NCI-H446 (cell line): ENCODE measurements around the gene ZNF282.
A peak's percentile ranks its signal among the peaks of the same experiment; 100 is the strongest.
"Not testable (repeated sequence)": the region's sequence is repeated elsewhere in the genome, so short reads cannot be mapped to it uniquely, and the experiment has no call there.

Source experiments
- DNase-seq, 2 experiments: peaks; one replicate each; lab custom pipeline; 2025; lab: John Stamatoyannopoulos, UW

The ZNF282 gene

GRCh38 chr7:149256568-149256967, 61.2 kb downstream of the ZNF282 start:
- no peak for DNase-seq

DNA sequence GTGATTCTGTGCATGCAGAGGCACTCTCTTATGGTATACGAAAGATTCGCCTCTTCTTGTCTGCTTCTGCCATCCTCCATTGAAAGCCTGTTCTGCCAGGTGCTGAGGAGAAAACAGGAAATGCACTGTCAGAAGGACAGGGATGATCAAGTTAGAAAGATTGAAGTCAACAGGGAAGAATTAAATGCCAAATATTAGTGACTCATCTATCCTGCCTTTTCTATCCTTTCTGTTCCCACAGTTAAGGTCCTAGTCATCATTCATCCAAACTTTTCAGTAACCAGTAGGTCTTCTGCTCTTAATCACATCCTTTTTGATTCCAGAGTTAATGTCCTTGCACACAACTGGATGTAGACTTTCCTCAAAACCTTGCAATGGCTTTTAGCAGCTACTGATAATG, 61.8 kb downstream of the ZNF282 start:
- no peak for DNase-seq

DNA sequence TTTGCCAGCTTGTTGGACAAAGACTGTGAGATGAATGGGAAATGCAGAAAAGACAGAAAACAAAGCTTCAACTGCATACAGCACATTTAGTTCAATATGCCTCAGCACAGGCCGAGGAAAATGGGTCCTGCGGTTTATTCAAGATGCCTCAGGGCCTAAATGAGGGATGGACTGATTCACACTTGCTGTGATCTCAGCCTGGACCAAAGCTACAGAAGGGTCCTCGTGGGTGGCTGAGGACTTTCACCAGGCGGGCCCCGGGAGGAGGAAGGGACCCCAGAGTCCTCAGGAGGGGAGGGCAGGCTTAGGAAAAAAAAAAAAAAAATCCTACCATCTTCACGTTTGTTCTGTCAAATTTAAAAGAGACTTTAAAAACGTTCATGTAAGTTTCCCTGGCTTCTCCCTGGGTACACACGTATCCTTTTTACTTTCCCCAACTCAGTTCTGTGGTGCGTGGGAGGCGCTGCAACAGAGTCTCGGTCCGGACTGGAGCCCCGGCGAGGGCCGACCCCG, 66.0 kb downstream of the ZNF282 start:
- no peak for DNase-seq

DNA sequence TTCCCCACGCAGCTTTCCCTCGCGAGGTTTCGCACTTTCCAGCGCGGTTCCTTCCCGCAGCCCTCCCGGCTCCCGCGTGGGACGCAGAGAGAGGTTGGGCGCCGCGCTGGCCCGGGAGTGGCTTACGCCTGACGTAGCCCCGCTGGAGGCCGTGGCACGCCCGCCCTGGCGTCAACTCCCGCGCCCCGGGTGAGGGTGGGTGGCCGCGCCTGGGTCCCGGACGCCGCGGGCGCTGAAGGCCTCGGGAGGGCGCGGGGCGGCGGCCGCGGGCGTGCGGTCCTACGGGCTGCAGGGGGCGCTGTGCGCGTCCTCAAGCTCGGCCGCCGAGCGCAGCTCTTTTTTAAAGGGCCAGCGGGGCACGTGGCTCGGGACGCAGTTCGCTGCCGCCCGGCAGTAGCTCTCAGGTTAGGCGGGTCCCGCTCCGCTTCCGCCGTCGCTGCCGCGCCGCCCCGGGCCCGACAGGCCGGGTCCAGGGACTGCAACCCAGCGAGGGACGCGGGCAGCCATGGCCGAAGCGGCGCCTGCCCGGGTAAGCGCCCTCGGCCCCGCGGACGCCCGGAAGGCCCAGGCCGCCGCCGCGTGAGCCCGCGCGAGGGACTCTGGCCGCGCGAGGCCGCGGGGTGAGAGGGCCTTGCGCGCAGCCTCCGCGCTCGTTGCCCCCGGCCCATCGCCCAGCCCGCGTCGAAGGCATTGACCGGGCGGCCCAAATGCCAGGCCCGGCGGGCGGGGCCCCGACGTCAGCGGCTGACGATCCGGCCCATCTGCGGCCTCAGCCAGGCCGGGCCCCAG, 66.7 kb downstream of the ZNF282 start, which contains the start of gene ZNF783:
ZNF783 (plus strand) TSS at position 368 of the 789 bp plus-strand sequence; CDS start at position 506, 138 bp downstream.
- peak; percentile 48 to 88 for DNase-seq

GRCh38 chr7:149266451-149266850, 71.1 kb downstream of the ZNF282 start:
- no peak for DNase-seq

DNA sequence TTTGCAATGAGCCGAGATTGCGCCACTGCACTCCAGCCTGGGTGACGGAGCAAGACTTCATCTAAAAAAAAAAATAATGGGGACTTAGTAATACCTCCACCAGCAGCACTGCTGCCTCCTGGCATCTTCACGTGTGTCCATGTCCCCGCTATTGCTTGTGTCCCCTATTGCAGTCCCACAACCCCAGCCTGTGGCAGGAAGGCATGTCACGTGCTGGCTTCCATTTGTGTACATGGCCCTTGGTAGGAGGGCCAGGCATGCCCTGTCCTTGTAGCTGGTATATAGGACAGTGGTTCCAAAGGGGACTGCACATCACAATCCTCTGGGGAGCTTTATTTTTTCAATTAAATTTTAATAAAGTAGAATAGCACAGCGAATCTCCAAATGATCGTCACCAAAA, 72.4 kb downstream of the ZNF282 start:
- DNase-seq, result no peak

- not testable (repeated sequence) for DNase-seq
Measured at GRCh38 chr7:149274424-149274823, 79.1 kb downstream of the ZNF282 start.
